Measurements from ENCODE around the gene ZYX.

The ZYX gene

DNA sequence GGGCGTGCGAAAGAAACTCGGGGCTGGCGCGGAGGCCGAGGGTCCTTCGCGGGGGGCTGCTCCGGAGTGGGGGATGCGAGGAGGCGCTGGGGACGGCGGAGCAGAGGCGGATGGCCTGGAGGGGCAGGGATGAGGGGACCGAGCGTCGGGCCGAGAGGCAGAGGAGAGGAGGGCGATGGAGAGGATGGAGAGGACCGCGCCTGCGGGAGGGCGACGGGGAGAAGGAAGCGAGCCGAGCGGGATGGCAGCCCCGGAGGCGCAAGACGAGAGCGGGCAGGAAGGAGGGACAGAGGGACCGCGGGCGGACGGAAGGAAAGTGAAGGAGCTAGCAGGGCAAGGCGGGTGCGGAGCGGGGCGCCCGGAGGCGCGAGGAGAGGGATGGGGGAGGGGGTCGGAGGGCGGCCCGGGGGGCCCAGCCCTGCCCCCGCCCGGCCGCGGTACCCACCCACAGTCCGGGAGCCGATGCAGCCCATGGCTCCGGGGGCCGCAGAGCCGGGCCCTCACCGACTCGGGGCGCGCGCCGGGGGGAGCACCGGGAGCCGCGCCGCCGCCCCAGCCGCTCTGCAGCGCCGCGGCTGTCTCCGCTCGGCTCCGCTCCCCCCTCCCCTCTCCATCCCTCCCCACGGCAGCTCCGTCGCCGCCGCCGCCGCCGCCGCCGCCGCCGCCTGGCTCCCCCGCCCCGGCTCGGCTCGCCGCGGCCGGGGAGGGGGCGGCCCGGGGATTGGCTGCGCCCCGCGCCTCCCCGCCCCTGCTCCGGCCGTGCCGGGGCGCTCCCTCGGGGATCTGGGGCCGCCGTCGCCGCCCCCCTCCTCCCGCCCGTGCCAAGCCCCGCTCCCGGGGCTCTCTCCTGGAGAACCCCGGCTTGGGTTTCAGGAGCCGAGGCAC, 18.8 kb upstream of the ZYX start, which contains the start of gene FAM131B:
FAM131B (minus strand) TSS at position 583 of the 885 bp plus-strand sequence; CDS start at position 473, 110 bp downstream.
- DNase-seq = peak in 40 of 56 donors; percentile 32 to 73 (median 56)

DNA sequence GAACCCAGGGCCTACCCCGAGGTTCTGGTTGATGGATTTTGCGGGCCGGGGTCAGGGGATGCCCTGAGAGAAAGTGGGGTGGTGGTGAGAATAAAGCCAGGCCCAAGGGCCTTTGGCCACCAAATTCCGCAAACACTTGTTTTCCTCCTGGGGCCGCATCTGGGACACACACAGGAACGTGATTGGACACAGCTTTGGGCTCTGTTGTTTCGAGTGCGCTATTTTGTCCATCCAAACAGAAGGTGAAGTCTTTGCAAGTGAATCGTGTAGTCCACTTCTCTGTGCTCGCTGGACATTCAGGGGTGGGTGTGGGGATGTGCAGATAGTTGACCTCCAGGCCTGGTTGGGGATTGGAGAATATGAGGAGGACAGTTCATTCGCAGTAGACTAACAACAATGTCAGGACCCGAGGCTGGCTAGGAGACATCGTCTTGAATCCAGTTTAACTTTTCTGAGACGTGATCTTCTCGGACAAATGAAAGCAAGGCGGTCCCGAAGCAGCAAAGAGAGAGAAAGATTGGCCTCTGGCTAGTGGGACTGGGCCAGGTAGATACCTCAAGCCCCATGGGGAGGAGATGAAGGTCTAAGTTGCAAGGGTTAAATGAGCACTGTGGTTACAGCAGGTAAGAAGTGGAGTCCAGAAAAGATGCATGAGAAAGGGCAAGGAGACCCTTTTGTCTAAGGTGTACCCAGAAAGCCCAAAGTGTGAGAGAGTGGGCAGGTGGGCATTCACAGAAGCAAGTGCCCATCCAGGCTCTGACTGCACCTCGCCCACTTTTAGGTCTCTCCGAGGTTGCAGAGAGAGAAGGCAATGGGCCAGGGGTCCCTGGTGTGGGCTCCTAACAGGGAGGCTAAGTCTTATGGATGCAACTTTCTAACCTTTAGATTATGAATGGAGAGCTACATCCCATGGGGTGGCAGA, 17.9 kb upstream of the ZYX start:
- DNase-seq = peak in 4 of 56 donors; percentile 9 to 70 (median 62)

- DNase-seq = no peak
Observed at GRCh38 chr7:143367972-143368371, 13.2 kb upstream of the ZYX start.

- no peak for DNase-seq
Observed at GRCh38 chr7:143368387-143368786, 12.8 kb upstream of the ZYX start.

GRCh38 chr7:143369678-143370651, 11.2 kb upstream of the ZYX start:
- DNase-seq = no peak

DNA sequence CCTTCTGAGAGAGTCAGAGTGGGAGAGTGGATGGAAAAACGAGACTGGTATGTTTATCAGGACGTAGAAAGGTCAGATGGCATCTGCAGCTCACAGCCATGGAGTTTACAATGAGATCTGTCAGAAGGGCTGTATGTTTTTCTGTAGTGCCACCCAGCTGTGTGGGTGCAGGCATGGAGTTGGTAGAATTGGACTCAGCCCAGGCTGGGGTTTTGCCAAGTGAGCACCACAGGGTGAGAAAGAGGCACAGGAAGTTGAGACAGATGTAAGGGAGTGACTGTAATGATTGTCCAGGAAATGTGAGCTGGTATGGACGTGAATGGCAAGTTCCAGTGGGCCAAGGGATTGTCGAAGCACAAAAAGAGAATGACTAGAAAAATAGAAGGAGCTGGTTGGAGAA, 9.1 kb upstream of the ZYX start:
- peak in 51 of 56 donors; percentile 14 to 90 (median 74) for DNase-seq

- DNase-seq = no peak
Observed at GRCh38 chr7:143373255-143373794, 7.8 kb upstream of the ZYX start.

- DNase-seq = no peak
Observed at GRCh38 chr7:143374561-143374960, 6.6 kb upstream of the ZYX start.

DNA sequence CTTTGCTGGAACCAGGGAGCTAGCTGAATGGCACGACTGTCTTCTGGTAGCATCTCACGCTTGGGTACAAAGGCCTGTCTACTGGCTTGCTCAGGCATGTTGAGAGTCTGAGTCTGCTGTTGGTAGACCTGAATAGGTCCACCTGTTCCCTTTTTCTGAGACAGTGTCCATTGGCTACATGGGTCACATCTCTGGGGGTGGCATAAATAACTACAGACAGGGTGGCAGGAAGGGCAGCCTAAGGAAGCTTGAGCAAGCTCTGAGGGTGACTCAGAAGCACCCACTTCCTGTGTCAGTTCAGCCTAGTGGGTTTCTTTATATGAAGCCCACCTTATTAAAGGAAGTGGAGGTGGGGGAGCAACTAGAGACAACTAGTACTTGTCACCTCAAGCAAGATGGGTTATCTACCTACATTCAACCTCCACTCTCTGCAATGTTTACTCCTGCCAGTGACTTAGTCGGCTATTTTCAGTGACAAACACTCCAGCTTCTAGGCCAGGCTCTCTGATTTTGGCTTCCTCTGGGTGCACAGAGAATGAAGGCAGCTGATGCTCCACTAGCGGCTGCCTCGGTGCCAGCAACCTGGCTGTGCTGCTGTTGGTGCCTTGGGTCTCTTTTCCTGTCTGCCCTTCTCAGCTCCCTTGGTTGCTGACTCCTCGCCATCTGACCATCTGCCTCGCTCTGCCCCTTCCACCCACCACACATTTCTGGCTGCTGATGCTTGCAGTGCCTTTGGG, 5.7 kb upstream of the ZYX start:
- DNase-seq = no peak

DNA sequence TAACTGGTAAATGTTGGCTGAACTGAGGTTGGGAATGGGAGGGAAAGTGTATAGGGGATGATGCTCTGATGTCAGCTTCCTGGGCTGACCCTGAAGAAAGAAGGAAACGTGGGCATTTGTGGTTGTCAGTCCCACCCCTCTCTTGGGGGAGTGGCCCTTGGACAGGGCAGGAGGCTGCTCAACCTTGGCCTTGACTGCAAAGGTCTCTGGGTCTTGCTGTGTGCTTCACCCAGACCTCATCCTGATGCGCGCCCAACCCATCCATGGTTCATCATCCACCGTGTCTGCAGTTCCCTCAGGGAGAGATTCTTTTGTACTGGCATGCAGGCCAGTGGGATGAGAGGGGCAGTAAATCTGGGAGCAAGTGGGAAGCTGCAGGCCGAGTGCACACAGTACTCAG, 4.7 kb upstream of the ZYX start:
- no peak for DNase-seq

DNA sequence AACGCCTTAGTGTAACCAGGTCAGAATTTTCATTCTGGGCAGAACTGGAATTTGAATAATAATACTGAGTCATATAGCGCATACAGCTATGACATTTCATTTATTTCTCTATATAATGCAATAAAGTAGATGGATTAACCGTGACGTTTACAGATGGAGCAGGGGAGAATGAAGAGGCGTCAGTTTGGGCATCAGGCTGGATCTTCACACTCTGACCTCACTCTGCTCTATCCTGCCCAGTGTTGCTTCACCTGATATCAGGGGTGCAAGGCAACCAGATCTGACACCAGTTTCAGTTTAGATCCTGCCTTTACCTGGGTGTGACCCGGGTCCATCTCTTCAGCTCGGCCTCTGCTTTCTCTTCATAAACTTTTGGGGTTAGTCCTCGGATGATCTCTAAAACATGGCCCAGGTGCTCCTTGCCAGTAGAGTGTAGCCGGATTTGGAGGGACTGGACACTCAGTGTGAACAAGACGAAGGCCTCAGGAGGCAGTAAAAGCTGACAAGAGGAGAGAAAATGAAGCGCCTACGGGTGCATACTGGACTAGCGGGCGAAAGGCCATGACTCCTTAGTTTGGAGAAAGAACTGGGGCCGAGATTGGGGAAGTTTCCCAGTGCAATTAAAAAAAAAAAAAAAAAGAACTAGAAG, 1.4 kb upstream of the ZYX start:
- peak in 3 of 56 donors; percentile 42 to 60 (median 48) for DNase-seq

DNA sequence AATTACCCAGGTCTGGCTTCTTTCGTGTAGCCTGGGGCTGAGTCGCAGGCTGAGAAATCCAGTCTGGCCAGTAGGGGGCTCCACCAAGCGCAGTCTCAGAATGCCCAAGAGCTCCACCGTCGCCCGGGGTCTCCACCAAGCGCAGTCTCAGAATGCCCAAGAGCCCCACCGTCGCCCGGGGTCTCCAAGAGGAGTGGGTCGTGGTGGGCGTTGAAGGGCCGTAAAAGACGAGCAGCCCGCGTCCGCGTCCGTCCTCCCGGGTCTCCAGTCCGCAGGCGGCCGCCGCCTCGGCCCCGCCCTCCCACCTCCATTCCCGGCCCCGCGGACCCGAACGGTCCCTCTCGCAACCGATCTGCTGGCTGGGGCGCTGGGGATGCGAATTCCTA, 892 bp upstream of the ZYX start:
- peak in 54 of 56 donors; percentile 14 to 92 (median 72) for DNase-seq

GRCh38 chr7:143381427-143382125, 431 bp downstream of the ZYX start:
- peak in 38 of 56 donors; percentile 12 to 73 (median 40) for DNase-seq

DNA sequence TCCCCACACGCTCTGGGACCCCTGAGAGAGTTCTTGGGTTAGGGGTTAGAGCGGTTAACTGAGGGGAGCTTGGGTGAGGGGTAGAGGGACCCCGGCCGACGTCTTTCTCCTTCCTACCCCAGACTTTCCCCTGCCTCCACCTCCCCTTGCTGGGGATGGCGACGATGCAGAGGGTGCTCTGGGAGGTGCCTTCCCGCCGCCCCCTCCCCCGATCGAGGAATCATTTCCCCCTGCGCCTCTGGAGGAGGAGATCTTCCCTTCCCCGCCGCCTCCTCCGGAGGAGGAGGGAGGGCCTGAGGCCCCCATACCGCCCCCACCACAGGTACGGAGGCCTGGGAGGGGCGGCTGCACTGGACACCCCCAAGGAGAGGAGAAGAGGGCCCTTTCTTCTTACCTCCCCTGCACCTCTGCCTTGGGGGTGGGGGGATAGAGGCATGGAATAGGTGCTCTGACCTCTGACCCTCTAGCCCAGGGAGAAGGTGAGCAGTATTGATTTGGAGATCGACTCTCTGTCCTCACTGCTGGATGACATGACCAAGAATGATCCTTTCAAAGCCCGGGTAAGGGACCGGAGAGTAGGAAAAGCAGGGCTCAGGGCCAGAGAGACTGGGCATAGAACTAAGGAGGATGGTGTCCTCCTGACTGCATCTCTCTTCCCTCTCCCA, 1.1 kb downstream of the ZYX start:
- no peak for DNase-seq

DNA sequence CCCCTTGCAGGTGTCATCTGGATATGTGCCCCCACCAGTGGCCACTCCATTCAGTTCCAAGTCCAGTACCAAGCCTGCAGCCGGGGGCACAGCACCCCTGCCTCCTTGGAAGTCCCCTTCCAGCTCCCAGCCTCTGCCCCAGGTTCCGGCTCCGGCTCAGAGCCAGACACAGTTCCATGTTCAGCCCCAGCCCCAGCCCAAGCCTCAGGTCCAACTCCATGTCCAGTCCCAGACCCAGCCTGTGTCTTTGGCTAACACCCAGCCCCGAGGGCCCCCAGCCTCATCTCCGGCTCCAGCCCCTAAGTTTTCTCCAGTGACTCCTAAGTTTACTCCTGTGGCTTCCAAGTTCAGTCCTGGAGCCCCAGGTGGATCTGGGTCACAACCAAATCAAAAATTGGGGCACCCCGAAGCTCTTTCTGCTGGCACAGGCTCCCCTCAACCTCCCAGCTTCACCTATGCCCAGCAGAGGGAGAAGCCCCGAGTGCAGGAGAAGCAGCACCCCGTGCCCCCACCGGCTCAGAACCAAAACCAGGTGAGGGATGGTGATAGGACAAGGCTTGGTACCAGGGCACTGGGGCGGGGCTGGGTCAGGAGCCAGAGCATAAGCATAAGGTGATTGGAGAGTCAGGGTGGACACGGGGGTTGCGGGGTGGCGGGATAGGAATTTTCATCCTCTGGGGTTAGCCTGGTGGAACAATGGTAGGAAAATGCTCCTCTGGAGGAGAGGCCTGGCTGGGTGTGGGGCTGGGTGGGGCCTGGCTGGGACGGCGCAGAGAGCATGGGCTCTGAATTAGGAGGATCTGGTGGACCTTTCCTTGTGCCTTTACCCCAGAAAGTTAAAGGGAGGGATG, 1.9 kb downstream of the ZYX start:
- no peak for DNase-seq

DNA sequence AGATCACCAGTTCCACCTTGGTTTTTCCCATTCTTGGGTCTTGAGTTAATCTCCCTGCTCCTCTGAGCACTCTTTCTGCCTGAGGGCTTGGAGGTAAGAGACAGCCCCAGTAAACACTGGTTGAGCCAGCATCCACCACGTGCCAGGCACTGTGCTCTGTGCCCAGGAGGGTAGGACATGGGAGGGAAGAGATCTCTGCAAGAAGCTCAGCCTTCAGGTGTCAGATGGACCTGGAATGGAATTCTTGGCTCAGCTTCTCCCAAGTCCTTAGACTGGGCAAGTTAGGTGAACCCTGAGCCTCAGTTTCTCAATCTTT, 2.5 kb downstream of the ZYX start:
- DNase-seq = no peak

- no peak for DNase-seq
Observed at GRCh38 chr7:143384148-143384547, 3.0 kb downstream of the ZYX start.
